ENCODE data around the gene GRK3.
"Not testable (repeated sequence)": the region's sequence is repeated elsewhere in the genome, so short reads cannot be mapped to it uniquely, and the experiment has no call there.

GRK3 gene

DNA sequence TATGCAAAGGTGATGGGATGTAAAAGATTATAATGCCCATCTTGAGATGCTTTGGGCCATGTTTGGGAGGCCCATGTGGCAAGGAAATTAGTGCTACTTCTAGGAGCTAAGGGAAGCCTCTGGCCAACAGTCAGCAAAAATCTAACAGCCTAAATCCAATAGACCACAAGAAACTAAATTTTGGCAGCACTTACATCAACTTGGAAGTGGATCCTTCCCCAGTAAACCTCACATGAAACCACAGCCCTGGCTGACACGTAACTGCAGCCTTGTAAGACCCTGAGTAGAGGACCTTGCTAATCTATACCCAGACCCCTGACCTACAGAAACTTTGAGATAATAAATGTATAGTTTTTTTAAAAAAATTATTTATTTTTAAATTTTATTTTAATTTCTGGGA is 13.1 kb upstream of the GRK3 start:
- no peak for DNase-seq (ENCODE audit: low spot score)

DNA sequence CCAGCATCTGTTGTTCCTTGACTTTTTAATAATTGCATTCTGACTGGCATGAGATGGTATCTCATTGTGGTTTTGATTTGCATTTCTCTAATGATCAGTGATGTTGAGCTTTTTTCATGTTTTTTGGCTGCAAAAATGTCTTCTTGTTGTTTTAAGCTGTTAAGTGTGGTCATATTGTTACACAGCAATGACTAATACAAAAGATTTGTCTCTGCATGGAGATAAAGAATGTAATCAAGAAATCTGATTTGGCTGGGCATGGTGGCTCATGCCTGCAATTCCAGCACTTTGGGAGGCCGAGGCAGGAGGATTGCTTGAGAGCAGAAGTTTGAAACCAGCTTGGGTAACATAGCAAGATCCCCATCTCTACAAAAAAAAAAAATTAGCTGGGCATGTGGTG is 12.1 kb upstream of the GRK3 start:
- not testable (repeated sequence) for DNase-seq (ENCODE audit: low spot score)

- no peak for DNase-seq (ENCODE audit: low spot score)
Observed at GRCh38 chr22:25553131-25553530, 11.3 kb upstream of the GRK3 start.

GRCh38 chr22:25554238-25554671 is 10.2 kb upstream of the GRK3 start:
- DNase-seq (ENCODE audit: low spot score) = no peak

- no peak for DNase-seq (ENCODE audit: low spot score)
Observed at GRCh38 chr22:25554689-25555088, 9.8 kb upstream of the GRK3 start.

DNA sequence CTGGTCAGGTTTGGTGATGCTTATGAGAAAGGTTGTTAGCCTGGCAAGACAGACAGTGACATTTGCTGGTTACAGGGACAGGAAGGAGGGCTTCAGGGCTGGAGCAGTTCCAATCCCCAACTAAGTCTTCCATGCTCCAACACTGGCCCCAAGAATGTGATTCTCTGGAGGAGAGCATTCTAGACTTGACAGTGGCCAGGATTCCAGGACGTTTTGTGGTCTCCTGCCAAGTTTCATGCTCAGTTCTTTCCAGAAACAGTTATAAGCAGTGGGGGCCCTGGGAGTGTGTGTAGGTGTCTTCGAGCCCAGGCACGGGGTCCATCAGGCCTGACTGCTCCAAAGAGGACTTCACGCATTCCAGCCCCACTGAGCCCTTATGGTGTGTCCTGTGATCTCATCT is 8.9 kb upstream of the GRK3 start:
- no peak for DNase-seq (ENCODE audit: low spot score)

DNA sequence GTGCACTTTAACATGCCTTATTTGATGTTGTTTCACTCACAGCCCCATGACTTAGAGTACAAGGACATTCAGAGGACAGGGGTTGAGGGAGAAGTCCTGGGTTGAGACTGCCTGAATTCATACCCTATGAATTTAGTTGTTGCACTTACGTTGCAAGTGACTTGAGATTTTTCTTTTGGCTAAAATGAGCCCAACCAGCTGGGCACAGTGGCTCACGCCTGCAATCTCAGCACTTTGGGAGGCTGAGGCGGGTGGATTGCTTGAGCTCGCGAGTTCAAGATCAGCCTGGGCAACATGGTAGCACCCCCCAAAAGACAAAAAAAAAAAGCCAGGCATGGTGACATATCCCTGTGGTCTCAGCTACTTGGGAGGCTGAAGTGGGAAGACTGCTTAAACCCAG is 7.3 kb upstream of the GRK3 start:
- no peak for DNase-seq (ENCODE audit: low spot score)

GRCh38 chr22:25558341-25558740 is 6.1 kb upstream of the GRK3 start:
- DNase-seq (ENCODE audit: low spot score) = no peak

- not testable (repeated sequence) for DNase-seq (ENCODE audit: low spot score)
Observed at GRCh38 chr22:25559910-25560309, 4.6 kb upstream of the GRK3 start.

DNA sequence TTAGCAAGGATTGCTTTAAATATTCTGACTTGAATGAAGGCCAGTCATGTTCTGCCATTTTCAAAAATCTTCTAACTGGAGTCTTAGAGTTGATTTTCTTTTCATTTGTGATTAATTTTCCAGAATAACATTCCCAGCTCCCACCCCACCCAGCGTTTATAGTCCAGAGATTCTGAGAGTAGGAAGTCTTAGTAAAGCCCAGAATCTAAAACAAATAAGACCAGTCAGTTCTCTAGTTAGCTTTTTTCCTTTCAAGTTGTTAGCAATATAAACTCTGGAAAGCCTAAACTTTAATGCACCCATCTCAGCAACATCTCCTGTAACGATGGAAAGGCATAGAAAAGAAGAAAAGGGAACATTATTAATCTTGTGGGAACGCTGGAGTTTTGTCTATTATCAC is 3.3 kb upstream of the GRK3 start:
- not testable (repeated sequence) for DNase-seq (ENCODE audit: low spot score)

GRCh38 chr22:25561927-25562326 is 2.5 kb upstream of the GRK3 start:
- not testable (repeated sequence) for DNase-seq (ENCODE audit: low spot score)

DNA sequence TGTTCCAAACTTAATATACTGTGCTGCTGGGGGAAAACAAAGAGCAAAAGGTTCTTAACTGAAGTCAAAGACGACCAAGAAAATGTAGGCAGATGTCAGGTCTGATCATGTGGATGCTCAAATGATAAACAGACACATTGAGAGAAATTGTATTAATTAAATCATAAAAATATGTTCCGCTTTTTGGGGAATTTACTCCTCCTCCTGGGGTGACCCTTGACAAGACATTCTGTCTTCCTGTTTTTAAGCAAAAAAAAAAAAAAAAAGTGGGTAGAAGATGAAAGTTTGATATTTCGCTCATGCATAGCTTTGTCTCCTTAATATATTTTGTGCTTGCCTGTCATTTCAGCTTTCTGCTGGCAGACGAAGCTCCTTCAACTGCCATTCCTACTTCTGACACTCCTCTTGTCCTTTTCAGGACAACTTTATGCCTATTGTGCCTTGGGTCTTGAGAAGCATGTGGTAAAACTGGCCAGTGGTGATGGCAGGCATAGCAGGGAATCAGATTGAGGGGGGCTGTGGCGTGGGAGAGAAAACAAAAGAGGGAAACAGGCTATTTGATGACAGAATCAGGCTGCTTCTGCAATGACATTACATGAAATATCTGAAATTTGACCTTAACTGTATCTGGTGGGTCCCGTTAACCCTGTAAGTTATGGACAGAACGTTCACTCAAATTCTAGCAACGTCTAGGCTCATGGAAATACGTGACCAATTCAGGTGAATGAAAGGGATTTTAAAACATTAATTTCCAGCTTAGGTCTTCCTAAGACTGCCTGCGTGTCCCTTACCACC is 1.3 kb upstream of the GRK3 start:
- not testable (repeated sequence) for DNase-seq (ENCODE audit: low spot score)

DNA sequence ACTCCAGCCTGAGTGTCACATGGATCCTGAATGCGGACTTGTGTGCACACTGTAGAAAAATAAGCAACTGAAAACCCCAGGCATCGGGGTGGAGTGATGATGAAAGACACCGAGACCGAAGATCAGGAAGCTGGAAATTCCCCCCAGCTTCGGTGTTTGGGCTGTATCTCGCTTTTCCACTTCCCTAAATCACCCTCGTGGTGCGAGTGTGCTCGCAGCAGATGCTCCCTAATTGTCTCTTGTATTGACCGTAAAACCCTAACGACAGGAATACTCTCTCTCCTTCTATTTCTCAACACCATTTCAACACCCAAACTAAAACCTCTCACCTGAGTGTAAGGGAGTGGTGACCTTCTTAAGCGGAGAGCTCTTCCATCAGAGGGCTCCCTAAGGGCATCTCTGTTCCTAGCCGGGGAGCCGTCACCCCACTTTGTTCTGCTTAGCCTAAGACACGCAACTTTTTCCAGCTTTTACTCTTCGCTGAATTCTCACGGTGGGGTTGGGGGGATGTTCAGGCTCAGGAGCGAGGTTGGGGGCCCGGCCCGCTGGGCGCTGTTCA is 635 bp upstream of the GRK3 start:
- DNase-seq (ENCODE audit: low spot score) = no peak

DNA sequence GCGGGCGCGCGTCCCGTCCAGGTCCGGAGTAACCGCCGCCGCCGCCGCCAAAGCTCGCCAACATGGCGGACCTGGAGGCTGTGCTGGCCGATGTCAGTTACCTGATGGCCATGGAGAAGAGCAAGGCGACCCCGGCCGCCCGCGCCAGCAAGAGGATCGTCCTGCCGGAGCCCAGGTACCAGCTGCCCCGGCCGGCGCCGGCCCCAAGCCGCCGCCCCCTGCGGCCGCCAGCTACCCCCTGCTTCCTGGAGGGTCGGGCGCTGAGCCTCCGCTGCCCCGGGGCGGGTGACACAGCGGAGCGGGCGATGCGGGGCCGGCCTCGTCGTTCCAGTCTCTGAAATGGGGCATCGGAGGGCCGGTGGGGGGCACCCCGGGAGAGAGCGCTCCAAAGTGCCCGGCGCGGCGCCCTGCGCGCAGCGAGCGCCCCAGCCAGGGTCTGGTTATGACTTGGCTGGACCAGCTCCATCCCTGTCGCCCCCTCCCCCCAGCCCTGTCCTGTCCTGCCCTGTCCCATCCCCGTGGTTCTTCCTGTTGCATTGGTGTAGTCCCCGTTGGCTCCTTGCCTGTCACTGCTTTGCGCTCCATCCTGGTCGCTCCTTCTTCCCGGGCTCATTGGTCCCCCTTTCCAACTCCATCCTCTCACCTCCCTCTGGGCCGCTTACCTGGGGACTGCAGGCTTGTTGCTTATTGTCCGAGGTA is 653 bp downstream of the GRK3 start:
- no peak for DNase-seq (ENCODE audit: low spot score)

DNA sequence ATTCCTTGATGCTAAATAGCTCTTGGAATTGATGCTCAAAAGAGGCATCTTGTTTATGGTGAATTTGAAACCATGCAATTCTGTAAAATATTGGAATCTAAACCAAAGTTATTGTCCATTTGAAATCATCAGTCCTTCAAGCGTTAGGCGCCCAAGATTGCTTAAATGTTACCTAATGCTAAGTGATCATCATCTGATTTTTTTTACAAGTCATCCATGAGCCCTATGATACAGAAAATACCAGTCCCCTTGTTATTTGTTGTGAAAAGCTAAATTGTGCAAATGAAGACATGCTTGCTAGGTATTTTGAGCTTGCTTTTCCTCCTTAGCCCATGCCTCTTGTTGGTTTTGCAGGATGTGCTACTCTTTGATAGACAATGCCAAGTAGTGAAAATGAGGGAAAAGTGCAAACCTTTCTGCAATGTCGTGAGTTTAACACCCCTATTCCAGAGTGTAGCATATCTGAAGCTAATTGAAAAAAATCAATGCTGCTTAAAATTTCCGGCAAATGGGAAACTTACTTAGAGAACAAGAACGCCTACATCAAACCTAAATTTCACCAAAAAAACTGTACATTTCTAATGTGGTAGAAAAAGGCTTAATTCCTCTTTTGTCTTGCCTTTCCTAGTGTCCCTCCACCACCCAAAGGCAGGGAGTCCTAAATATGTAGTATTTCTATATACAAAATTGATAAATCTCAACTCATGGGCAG is 1.9 kb downstream of the GRK3 start:
- DNase-seq (ENCODE audit: low spot score) = no peak

DNA sequence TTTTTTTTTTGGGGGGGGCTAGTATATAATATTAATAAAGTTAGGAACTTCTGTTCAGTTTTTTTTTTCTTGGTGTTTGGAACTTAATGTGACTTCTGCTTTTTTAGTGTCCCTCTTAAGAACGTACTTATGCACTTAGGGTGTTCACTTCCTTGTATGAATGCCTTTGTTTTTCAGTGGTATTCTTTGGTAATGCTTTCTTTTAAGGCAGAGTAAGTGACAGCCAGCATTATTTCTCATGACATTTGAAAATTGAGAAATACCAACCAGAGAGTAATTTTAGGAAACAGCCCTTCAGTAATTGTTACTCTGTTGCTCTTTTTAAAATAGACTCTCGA is 2.4 kb downstream of the GRK3 start:
- DNase-seq (ENCODE audit: low spot score) = no peak

- DNase-seq (ENCODE audit: low spot score) = no peak
Observed at GRCh38 chr22:25567251-25567675, 2.8 kb downstream of the GRK3 start.

DNA sequence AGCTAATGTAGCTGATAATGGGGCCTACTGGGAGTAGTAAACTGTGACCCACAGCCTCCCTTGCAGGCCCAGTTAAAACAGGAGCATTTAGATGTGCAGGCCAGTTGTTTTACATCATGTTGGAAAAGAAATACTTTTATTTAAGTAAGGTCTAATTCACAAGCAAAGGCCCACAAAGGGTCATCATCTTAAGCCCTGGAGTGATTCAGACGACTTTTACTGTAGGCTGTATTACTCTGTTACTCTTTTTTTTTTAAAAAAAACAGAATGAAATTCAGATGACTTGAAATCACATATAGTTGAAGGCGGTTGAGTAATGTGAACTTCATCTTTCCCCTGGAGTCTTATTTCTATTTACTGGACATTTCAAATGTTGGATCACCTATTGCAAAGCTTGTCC is 3.6 kb downstream of the GRK3 start:
- not testable (repeated sequence) for DNase-seq (ENCODE audit: low spot score)

DNA sequence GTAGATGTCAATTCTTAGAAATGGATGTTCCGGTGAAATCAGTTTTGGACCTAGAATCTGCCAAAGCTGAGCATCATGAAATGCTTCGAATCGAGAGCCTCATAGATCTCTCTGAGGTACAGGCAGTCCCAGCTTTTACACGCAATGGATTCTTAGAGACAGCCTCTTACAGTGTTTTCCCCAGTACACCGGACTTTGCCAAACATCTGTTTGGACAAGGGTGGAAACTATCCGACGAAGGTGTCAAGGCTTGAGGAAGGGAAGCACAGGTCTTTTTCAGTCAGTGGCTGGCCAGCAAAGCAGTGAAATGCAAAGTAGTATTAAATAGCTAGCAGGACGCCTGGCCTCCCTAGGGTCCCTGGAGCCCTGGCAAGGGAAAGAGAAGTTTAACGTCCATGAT is 4.9 kb downstream of the GRK3 start:
- DNase-seq (ENCODE audit: low spot score) = no peak

DNA sequence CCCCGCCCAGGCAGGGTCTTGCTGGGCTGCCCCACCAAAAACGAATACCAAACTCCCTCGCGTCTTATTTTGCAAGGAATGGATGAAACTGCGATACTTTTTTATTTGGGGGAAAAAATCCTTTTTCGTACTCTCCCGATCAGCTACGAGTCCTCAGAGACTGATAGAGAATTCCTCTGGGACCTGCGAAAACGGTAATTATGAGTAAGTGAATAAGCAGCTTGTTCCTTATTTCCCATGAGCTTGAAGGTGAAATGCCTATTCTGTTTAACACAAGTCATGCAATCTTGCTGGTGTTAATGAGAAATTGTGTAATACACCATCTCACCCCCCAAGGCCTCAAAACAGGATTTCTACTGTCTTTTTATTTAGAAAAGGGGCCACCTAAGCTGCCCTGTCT is 5.5 kb downstream of the GRK3 start:
- DNase-seq (ENCODE audit: low spot score) = no peak

GRCh38 chr22:25570486-25570885 is 6.0 kb downstream of the GRK3 start:
- no peak for DNase-seq (ENCODE audit: low spot score)

- not testable (repeated sequence) for DNase-seq (ENCODE audit: low spot score)
Observed at GRCh38 chr22:25571969-25572707, 7.7 kb downstream of the GRK3 start.
